BE2C (cell line): ENCODE measurements around the gene AP2A2.
A peak's percentile ranks its signal among the peaks of the same experiment; 100 is the strongest.

ENCODE experiments used
- DNase-seq: peaks from one replicate; pipeline ENCODE4 v3.0.0-alpha.2; 2020
- H3K27me3 ChIP-seq: fragments of 250-450 bp; sonication (Bioruptor Pico); 2 replicates; pipeline ENCODE4 v1.5.1; 2020; ENCODE audit warnings: mild to moderate bottlenecking
- H3K36me3 ChIP-seq: fragments of 250-450 bp; sonication (Bioruptor Pico); 2 replicates; pipeline ENCODE4 v1.5.1; 2020; ENCODE audit warnings: mild to moderate bottlenecking
- H3K4me1 ChIP-seq: fragments of 250-450 bp; sonication (Bioruptor Pico); 2 replicates; pipeline ENCODE4 v1.5.1; 2020
- H3K4me3 ChIP-seq: 2 replicates; pipeline ENCODE4 v1.5.1; 2011; ENCODE audit warnings: low read depth, low read length
- H3K9me3 ChIP-seq: fragments of 250-450 bp; sonication (Bioruptor Pico); 2 replicates; pipeline ENCODE4 v1.5.1; 2020
- CTCF ChIP-seq: IDR thresholded peaks from 2 replicates; pipeline ENCODE4 v1.5.1; 2012; ENCODE audit warnings: mild to moderate bottlenecking, low read depth, low read length

The AP2A2 gene

GRCh38 chr11:1039481-1040427 lies 114.1 kb downstream of the AP2A2 start:
- no peaks in the 10 kb centered on the region for H3K9me3 ChIP-seq
- H3K4me3 ChIP-seq, result no peak overlapping the region
- no peaks in the 10 kb centered on the region for H3K36me3 ChIP-seq
- H3K27me3 ChIP-seq, result no peaks in the 10 kb centered on the region
- H3K4me1 ChIP-seq, result no peaks in the 10 kb centered on the region
- no peak for TF ChIP-seq CTCF
- DNase-seq, result no peak

- H3K9me3 ChIP-seq, result no peaks in the 10 kb centered on the region
- TF ChIP-seq CTCF, result no peak
- H3K4me1 ChIP-seq, result no peaks in the 10 kb centered on the region
- H3K36me3 ChIP-seq, result no peaks in the 10 kb centered on the region
- peak; percentile 1 for DNase-seq
- H3K4me3 ChIP-seq, result no peak overlapping the region
- no peaks in the 10 kb centered on the region for H3K27me3 ChIP-seq
Measured at GRCh38 chr11:1040428-1041148, 114.9 kb downstream of the AP2A2 start.

GRCh38 chr11:1041149-1041467 lies 115.4 kb downstream of the AP2A2 start:
- Histone ChIP-seq H3K4me3 (no peak overlapping the region), H3K4me1 (no peaks in the 10 kb centered on the region), H3K36me3 (no peaks in the 10 kb centered on the region), H3K9me3 (no peaks in the 10 kb centered on the region), H3K27me3 (no peaks in the 10 kb centered on the region)
- no peak for TF ChIP-seq CTCF
- DNase-seq, result peak; percentile 1

- peak; percentile 3 for DNase-seq
- no peaks in the 10 kb centered on the region for H3K36me3 ChIP-seq
Measured at GRCh38 chr11:1041471-1041870, 115.8 kb downstream of the AP2A2 start.

GRCh38 chr11:1041936-1042608 lies 116.4 kb downstream of the AP2A2 start:
- Histone ChIP-seq H3K36me3 (no peaks in the 10 kb centered on the region), H3K4me1 (no peaks in the 10 kb centered on the region), H3K4me3 (no peak overlapping the region), H3K9me3 (no peaks in the 10 kb centered on the region), H3K27me3 (no peaks in the 10 kb centered on the region)
- no peak for TF ChIP-seq CTCF
- DNase-seq, result peak; percentile 38

More at GRCh38 chr11:1041471-1041870, 115.8 kb downstream of the AP2A2 start:
- no peak for TF ChIP-seq CTCF
- Histone ChIP-seq H3K4me1 (no peaks in the 10 kb centered on the region), H3K9me3 (no peaks in the 10 kb centered on the region), H3K27me3 (no peaks in the 10 kb centered on the region), H3K4me3 (no peak overlapping the region)
